Astrocyte (in vitro differentiated cells and primary cell): ENCODE measurements around the gene TOP2B.

Experiments used
- EZH2 ChIP-seq: IDR thresholded peaks from 2 replicates; pipeline ENCODE4 v1.6.1; 2012; ENCODE audit warnings: mild to moderate bottlenecking, low read length, inconsistent platforms; ENCODE audit not compliant: insufficient read depth
- TF ChIP-seq, protein P1 (sequence below): IDR thresholded peaks from 2 replicates; pipeline ENCODE4 v1.5.1; 2011; ENCODE audit warnings: low read depth, mild to moderate bottlenecking, inconsistent platforms, low read length, moderate library complexity; ENCODE audit not compliant: insufficient read depth

DNA sequence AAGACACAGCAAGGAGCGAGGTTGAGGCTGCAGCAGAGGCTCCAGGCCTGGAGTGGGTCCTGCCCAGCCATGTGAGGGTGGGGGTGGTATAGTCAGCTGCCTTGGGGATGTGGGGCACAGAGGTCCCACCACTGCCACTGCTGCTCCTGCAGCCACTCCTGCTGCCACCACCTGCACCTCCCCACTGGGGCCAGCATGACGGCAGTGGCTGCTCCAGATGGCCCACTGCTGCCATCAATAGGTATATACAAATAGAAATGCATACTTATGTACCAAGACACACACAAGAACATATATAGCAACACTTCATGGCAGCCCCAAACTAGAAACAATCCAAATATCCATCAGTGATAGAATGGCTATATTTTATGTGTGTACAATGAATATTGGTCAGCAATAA, 10.0 kb upstream of the TOP2B start:
- TF ChIP-seq, protein P1, sequence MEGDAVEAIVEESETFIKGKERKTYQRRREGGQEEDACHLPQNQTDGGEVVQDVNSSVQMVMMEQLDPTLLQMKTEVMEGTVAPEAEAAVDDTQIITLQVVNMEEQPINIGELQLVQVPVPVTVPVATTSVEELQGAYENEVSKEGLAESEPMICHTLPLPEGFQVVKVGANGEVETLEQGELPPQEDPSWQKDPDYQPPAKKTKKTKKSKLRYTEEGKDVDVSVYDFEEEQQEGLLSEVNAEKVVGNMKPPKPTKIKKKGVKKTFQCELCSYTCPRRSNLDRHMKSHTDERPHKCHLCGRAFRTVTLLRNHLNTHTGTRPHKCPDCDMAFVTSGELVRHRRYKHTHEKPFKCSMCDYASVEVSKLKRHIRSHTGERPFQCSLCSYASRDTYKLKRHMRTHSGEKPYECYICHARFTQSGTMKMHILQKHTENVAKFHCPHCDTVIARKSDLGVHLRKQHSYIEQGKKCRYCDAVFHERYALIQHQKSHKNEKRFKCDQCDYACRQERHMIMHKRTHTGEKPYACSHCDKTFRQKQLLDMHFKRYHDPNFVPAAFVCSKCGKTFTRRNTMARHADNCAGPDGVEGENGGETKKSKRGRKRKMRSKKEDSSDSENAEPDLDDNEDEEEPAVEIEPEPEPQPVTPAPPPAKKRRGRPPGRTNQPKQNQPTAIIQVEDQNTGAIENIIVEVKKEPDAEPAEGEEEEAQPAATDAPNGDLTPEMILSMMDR = no peak
- TF ChIP-seq EZH2 = no peak
